H1 (cell line): ENCODE measurements around the gene CACNA1B. TPM values are rescaled to one million over a fixed set of nuclear protein-coding genes. Genes with fewer than 3 reads are reported as not detected.

ENCODE experiments used
- CTCF ChIA-PET: fragments of 300-600 bp; sonication (Branson Sonifier 250); formaldehyde crosslinking; loops from one replicate; lab custom pipeline; 2021; ENCODE audit not compliant: partially characterized antibody; lab: Charles Lee
- POLR2A ChIA-PET: fragments of 300-600 bp; sonication (Branson Sonifier 250); formaldehyde crosslinking; loops from one replicate; lab custom pipeline; 2021; ENCODE audit warnings: inconsistent platforms; ENCODE audit not compliant: partially characterized antibody; lab: Charles Lee
- DNase-seq, 2 experiments: peaks; one replicate each; pipeline versions ENCODE4 v3.0.0 to v3.0.0-alpha.2; 2010 to 2022; ENCODE audit warnings: low spot score in 2 of 2, low read depth in 1 of 2, mixed read lengths in 1 of 2
- FAIRE-seq: peaks from 2 replicates; lab custom pipeline; 2011; peaks lifted over from hg19 to GRCh38; lab: Jason Lieb, UNC
- H2AFZ ChIP-seq: 2 replicates; pipeline ENCODE4 v1.8.1; 2012; ENCODE audit warnings: low read length, inconsistent platforms
- H2AK5ac ChIP-seq: 2 replicates; pipeline ENCODE4 v1.6.1; 2013; ENCODE audit warnings: low read depth, low read length
- H2BK120ac ChIP-seq: replicated peaks from 2 replicates; pipeline ENCODE3; 2013; ENCODE audit warnings: low read depth, low read length, inconsistent platforms
- H2BK12ac ChIP-seq: 2 replicates; pipeline ENCODE4 v1.6.1; 2013; ENCODE audit warnings: low read depth, low read length
- H2BK15ac ChIP-seq: 2 replicates; pipeline ENCODE4 v1.6.1; 2013; ENCODE audit warnings: low read length
- H2BK20ac ChIP-seq: 2 replicates; pipeline ENCODE4 v1.6.1; 2013; ENCODE audit warnings: low read length
- H2BK5ac ChIP-seq: 2 replicates; pipeline ENCODE4 v1.6.1; 2013; ENCODE audit warnings: low read depth, low read length
- H3K14ac ChIP-seq: 2 replicates; pipeline ENCODE4 v1.6.1; 2013; ENCODE audit warnings: inconsistent platforms; ENCODE audit not compliant: insufficient read length
- H3K18ac ChIP-seq: 2 replicates; pipeline ENCODE4 v1.6.1; 2013; ENCODE audit warnings: low read length; ENCODE audit errors: extremely low read depth
- H3K23ac ChIP-seq: 2 replicates; pipeline ENCODE4 v1.6.1; 2013; ENCODE audit warnings: inconsistent platforms; ENCODE audit not compliant: insufficient read length
- H3K23me2 ChIP-seq: 2 replicates; pipeline ENCODE4 v1.6.1; 2013; ENCODE audit warnings: low read depth, low read length
- H3K27ac ChIP-seq: 2 replicates; pipeline ENCODE4 v1.6.1; 2011; ENCODE audit warnings: low read depth, low read length, inconsistent platforms
- H3K27me3 ChIP-seq, 4 experiments: replicated peaks in 1 of 4; 1 replicate in 1 of 4; 2 replicates in 3 of 4; pipeline versions ENCODE4 v1.6.1 to v1.8.1; 2011 to 2013; ENCODE audit warnings: low read length in 3 of 4, mild to moderate bottlenecking in 3 of 4, inconsistent platforms in 2 of 4, mixed read lengths in 2 of 4, moderate library complexity in 1 of 4; ENCODE audit not compliant: control insufficient read depth in 3 of 4, insufficient read depth in 3 of 4; ENCODE audit errors: extremely low read depth in 1 of 4
- H3K36me3 ChIP-seq, 4 experiments: 2 replicates each; pipeline versions ENCODE4 v1.6.1 to v1.8.1; 2011 to 2013; ENCODE audit warnings: mild to moderate bottlenecking in 4 of 4, low read length in 3 of 4, moderate library complexity in 2 of 4, control low read depth in 1 of 4, inconsistent platforms in 1 of 4; ENCODE audit not compliant: insufficient read depth in 4 of 4, control insufficient read depth in 2 of 4
- H3K4ac ChIP-seq: replicated peaks from 2 replicates; pipeline ENCODE3; 2013; ENCODE audit warnings: low read length, low read depth, mixed read lengths, inconsistent platforms; ENCODE audit not compliant: insufficient read length
- H3K4me1 ChIP-seq, 4 experiments: replicated peaks in 1 of 4; 1 replicate in 1 of 4; 2 replicates in 3 of 4; pipeline versions ENCODE4 v1.6.1 to v1.8.1; 2011 to 2013; ENCODE audit warnings: low read length in 3 of 4, inconsistent platforms in 2 of 4, mixed read lengths in 1 of 4; ENCODE audit not compliant: insufficient read depth in 4 of 4, control insufficient read depth in 3 of 4
- H3K4me2 ChIP-seq, 2 experiments: 2 replicates each; pipeline versions ENCODE4 v1.6.1 to v1.8.1; 2011 to 2013; ENCODE audit warnings: low read depth in 2 of 2, low read length in 2 of 2, control low read depth in 1 of 2, inconsistent platforms in 1 of 2, mild to moderate bottlenecking in 1 of 2; ENCODE audit not compliant: insufficient read depth in 1 of 2
- H3K4me3 ChIP-seq, 4 experiments: fragments of 200-600, 300-600 bp in 1 of 4; sonication (generic), shearing (Covaris generic), sonication (Bioruptor Twin) in 1 of 4; 2 replicates each; pipeline versions ENCODE4 v1.5.1 to v1.8.1; 2011 to 2016; ENCODE audit warnings: low read length in 4 of 4, low read depth in 3 of 4, control low read depth in 2 of 4, inconsistent platforms in 2 of 4, mild to moderate bottlenecking in 2 of 4, mixed read lengths in 1 of 4, moderate library complexity in 1 of 4; ENCODE audit not compliant: insufficient read depth in 2 of 4; ENCODE audit errors: extremely low read depth in 1 of 4
- H3K56ac ChIP-seq: replicated peaks from 2 replicates; pipeline ENCODE3; 2013; ENCODE audit warnings: low read depth, mild to moderate bottlenecking, mixed read lengths, low read length, inconsistent platforms; ENCODE audit not compliant: insufficient read length
- H3K79me1 ChIP-seq: 2 replicates; pipeline ENCODE4 v1.6.1; 2013; ENCODE audit warnings: low read depth, low read length, control low read depth
- H3K79me2 ChIP-seq, 2 experiments: 2 replicates each; pipeline versions ENCODE4 v1.6.1 to v1.8.1; 2012 to 2013; ENCODE audit warnings: low read length in 2 of 2, mild to moderate bottlenecking in 2 of 2, inconsistent platforms in 1 of 2; ENCODE audit not compliant: insufficient read depth in 2 of 2, control insufficient read depth in 1 of 2
- H3K9ac ChIP-seq, 4 experiments: replicated peaks in 1 of 4; 1 replicate in 1 of 4; 2 replicates in 3 of 4; pipeline versions ENCODE4 v1.6.1 to v1.8.1; 2011 to 2013; ENCODE audit warnings: low read depth in 3 of 4, low read length in 3 of 4, control low read depth in 2 of 4, mild to moderate bottlenecking in 2 of 4, moderate library complexity in 2 of 4, inconsistent platforms in 1 of 4; ENCODE audit errors: extremely low read depth in 1 of 4
- H3K9me3 ChIP-seq, 2 experiments: 2 replicates each; pipeline versions ENCODE4 v1.6.1 to v1.8.1; 2012 to 2013; ENCODE audit warnings: mild to moderate bottlenecking in 2 of 2, moderate library complexity in 2 of 2, control low read depth in 1 of 2, inconsistent platforms in 1 of 2, low read depth in 1 of 2, low read length in 1 of 2, mixed read lengths in 1 of 2; ENCODE audit not compliant: insufficient read depth in 2 of 2
- H4K20me1 ChIP-seq, 2 experiments: replicated peaks in 1 of 2; 2 replicates each; pipeline versions ENCODE3 to v1.8.1; 2011 to 2013; ENCODE audit warnings: inconsistent platforms in 2 of 2, low read length in 2 of 2, mild to moderate bottlenecking in 1 of 2; ENCODE audit not compliant: insufficient read depth in 2 of 2, control insufficient read depth in 1 of 2
- H4K5ac ChIP-seq: 2 replicates; pipeline ENCODE4 v1.6.1; 2013; ENCODE audit warnings: low read length, low read depth, mixed read lengths, inconsistent platforms; ENCODE audit not compliant: insufficient read length
- H4K8ac ChIP-seq: 2 replicates; pipeline ENCODE4 v1.8.0; 2013; ENCODE audit warnings: mild to moderate bottlenecking, moderate library complexity, low read length, inconsistent platforms; ENCODE audit not compliant: insufficient read depth; ENCODE audit errors: extremely low read depth
- H4K91ac ChIP-seq: replicated peaks from 2 replicates; pipeline ENCODE3; 2013; ENCODE audit warnings: low read length, mixed read lengths, inconsistent platforms; ENCODE audit not compliant: insufficient read length
- CHD1 ChIP-seq: IDR thresholded peaks from 2 replicates; pipeline ENCODE4 v1.6.1; 2012; ENCODE audit warnings: low read depth, low read length, improper control_type of control experiment
- CHD2 ChIP-seq: IDR thresholded peaks from 2 replicates; pipeline ENCODE4 v1.6.1; 2012; ENCODE audit warnings: low read length, improper control_type of control experiment
- GABPA ChIP-seq: IDR thresholded peaks from 2 replicates; pipeline ENCODE4 v1.6.1; 2011; ENCODE audit warnings: mild to moderate bottlenecking, low read length, moderate library complexity, borderline replicate concordance; ENCODE audit not compliant: insufficient read depth
- JUN ChIP-seq: IDR thresholded peaks from 2 replicates; pipeline ENCODE4 v1.6.1; 2011; ENCODE audit warnings: low read depth, mild to moderate bottlenecking, improper control_type of control experiment, low read length
- POLR2AphosphoS5 ChIP-seq: IDR thresholded peaks from 2 replicates; pipeline ENCODE4 v1.6.1; 2011; ENCODE audit warnings: low read depth, low read length
- RAD21 ChIP-seq, 2 experiments: IDR thresholded peaks in 1 of 2; conservative IDR thresholded peaks in 1 of 2; 2 replicates each; pipeline ENCODE4 v1.6.1; 2011; ENCODE audit warnings: low read depth in 2 of 2, low read length in 2 of 2, improper control_type of control experiment in 1 of 2, inconsistent platforms in 1 of 2, mild to moderate bottlenecking in 1 of 2, moderate library complexity in 1 of 2
- SIN3A ChIP-seq, 2 experiments: IDR thresholded peaks in 1 of 2; conservative IDR thresholded peaks in 1 of 2; 2 replicates each; pipeline ENCODE4 v1.6.1; 2011 to 2012; ENCODE audit warnings: low read length in 2 of 2, improper control_type of control experiment in 1 of 2, low read depth in 1 of 2, mild to moderate bottlenecking in 1 of 2
- SIX5 ChIP-seq: IDR thresholded peaks from 2 replicates; pipeline ENCODE4 v1.6.1; 2011; ENCODE audit warnings: mild to moderate bottlenecking, low read depth, low read length
- WGBS, 2 experiments: shearing (Covaris generic) in 1 of 2; methylation state at CpG; one replicate each; pipeline versions ENCODE4 v1.1.6 to v1.1.7; 2013 to 2015; ENCODE audit warnings: low lambda C conversion rate in 2 of 2, mixed read lengths in 2 of 2, inconsistent platforms in 1 of 2, low coverage in 1 of 2, missing lambda C conversion rate in 1 of 2; ENCODE audit not compliant: insufficient replicate concordance in 2 of 2, insufficient coverage in 1 of 2, insufficient read length in 1 of 2; ENCODE audit errors: extremely low coverage in 1 of 2, missing lambda C conversion rate in 1 of 2; 5-methylcytosine and 5-hydroxymethylcytosine counted together
- polyA plus RNA-seq, 7 experiments: library from polyadenylated mRNA; depleted of rRNA in 3 of 7; stranded (reverse) in 5 of 7; unstranded in 2 of 7; fragments of >200 nt in 5 of 7; fragments of 200-250 nt in 2 of 7; gene quantifications; 1 replicate in 5 of 7; 2 replicates in 1 of 7; 4 replicates in 1 of 7; pipeline versions ENCODE4 v1.2.1 to v1.2.3, GENCODE V29; 2011 to 2013; ENCODE audit warnings: missing spikeins in 2 of 7, mixed read lengths in 2 of 7
- total RNA-seq: library from RNA; stranded (reverse); fragmentation: NEBNext Ultra II Directional; extraction: Animal tissue kit (Norgen Biotek cat#: 25700); gene quantifications from 2 replicates; pipeline ENCODE4 v1.2.1, GENCODE V29; 2021
- TF ChIP-seq, protein P1 (sequence below), 3 experiments: IDR thresholded peaks; 1 replicate in 2 of 3; 2 replicates in 1 of 3; pipeline versions ENCODE4 v1.5.1 to v1.6.1; 2011; ENCODE audit warnings: low read length in 3 of 3, mild to moderate bottlenecking in 3 of 3, inconsistent platforms in 2 of 3, low read depth in 1 of 3, moderate library complexity in 1 of 3; ENCODE audit not compliant: insufficient read depth in 1 of 3; ENCODE audit errors: control extremely low read depth in 1 of 3

CACNA1B gene
- total and polyA plus RNA-seq, 2 of the 8 experiments (the other 6 are each of a cell fraction or from before 2014, with no cell fraction given) = 1.5 to 5.7 TPM

DNA sequence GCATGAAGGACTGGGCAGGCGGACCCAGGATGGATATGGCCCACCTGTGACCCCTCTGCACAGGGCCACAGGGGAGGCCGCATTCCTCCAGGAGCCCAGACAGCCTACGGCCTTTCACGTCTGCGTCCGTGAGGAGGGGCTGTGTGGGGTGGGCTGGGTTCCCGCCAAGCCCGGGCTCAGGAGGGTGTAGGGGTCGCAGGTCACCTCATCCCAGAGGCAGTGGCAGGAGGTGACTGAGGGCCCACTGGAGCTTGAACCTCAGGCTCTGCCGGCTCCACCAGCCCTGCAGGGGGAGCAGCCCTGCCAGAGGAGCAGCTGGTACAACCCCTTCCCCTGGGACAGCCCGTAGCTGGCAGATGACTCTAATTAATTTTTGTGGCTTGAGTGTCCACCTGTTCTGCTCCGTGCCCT lies 40.7 kb upstream of the CACNA1B start:
- POLR2A ChIA-PET = interaction anchor here (1.5 kb wide), 1 partner anchor 12 kb away, joined by 3 read pairs; no protein-coding TSS in a partner anchor
- no peak overlapping the region for H3K9ac ChIP-seq
- no peak overlapping the region for H2BK20ac ChIP-seq
- no peaks in the 10 kb centered on the region for H3K23me2 ChIP-seq
- no peak overlapping the region for H2AK5ac ChIP-seq
- no peak overlapping the region for H2AFZ ChIP-seq
- peaks cover 5 to 25% (median 6%) of the 10 kb centered on the region in 4 experiments; a peak in 7 of 8 replicates for H3K36me3 ChIP-seq
- no peak overlapping the region for H3K4ac ChIP-seq
- DNase-seq = no peak
- no peak overlapping the region for H3K18ac ChIP-seq
- H3K27me3 ChIP-seq = no peaks in the 10 kb centered on the region
- H3K9me3 ChIP-seq = no peaks in the 10 kb centered on the region; a peak in 1 of 4 replicates
- no peak overlapping the region for H4K91ac ChIP-seq
- H3K79me1 ChIP-seq = no peaks in the 10 kb centered on the region
- no peak for FAIRE-seq
- 81% methylated on average over 8 of the region's 12 CpGs; no CpG with 5 or more reads in 1 of the 2 experiments for WGBS, 2 experiments
- CTCF ChIA-PET = interaction anchor here (0.7 to 1.2 kb wide), 8 partner anchors 8 to 264 kb away, joined by 3 to 4 read pairs (median 3); no protein-coding TSS in a partner anchor
- H3K79me2 ChIP-seq = no peaks in the 10 kb centered on the region
- H4K8ac ChIP-seq = no peak overlapping the region
- H3K4me2 ChIP-seq = no peak overlapping the region
- H3K27ac ChIP-seq = no peak overlapping the region
- no peak overlapping the region for H3K4me3 ChIP-seq
- H4K5ac ChIP-seq = no peak overlapping the region
- no peak overlapping the region for H3K56ac ChIP-seq
- no peak overlapping the region for H2BK12ac ChIP-seq
- no peak overlapping the region for H3K14ac ChIP-seq
- peaks cover 1 to 2% of the 10 kb centered on the region in 2 experiments for H4K20me1 ChIP-seq
- TF ChIP-seq CHD1 (no peak), SIX5 (no peak), POLR2AphosphoS5 (0 out of 2 replicates have a peak, but pooled peaks have one; percentile 40), CHD2 (no peak), GABPA (no peak), SIN3A (conservative IDR thresholded peaks at IDR 0.05 in 1 of 2, IDR thresholded peaks at IDR 0.05 in 1 of 2; ENCODE audit: low read depth in 1 of 2, low read length in 2 of 2) (no peak), RAD21 (IDR thresholded peaks at IDR 0.05 in 1 of 2, conservative IDR thresholded peaks at IDR 0.05 in 1 of 2; ENCODE audit: low read depth in 2 of 2, low read length in 2 of 2) (peak; percentile 24 to 32; a peak in 3 of 4 replicates), JUN (no peak)
- TF ChIP-seq, protein P1, sequence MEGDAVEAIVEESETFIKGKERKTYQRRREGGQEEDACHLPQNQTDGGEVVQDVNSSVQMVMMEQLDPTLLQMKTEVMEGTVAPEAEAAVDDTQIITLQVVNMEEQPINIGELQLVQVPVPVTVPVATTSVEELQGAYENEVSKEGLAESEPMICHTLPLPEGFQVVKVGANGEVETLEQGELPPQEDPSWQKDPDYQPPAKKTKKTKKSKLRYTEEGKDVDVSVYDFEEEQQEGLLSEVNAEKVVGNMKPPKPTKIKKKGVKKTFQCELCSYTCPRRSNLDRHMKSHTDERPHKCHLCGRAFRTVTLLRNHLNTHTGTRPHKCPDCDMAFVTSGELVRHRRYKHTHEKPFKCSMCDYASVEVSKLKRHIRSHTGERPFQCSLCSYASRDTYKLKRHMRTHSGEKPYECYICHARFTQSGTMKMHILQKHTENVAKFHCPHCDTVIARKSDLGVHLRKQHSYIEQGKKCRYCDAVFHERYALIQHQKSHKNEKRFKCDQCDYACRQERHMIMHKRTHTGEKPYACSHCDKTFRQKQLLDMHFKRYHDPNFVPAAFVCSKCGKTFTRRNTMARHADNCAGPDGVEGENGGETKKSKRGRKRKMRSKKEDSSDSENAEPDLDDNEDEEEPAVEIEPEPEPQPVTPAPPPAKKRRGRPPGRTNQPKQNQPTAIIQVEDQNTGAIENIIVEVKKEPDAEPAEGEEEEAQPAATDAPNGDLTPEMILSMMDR (IDR thresholded peaks at IDR 0.05; ENCODE audit: control extremely low read depth in 1 of 3, insufficient read depth in 1 of 3, low read depth in 1 of 3, low read length in 3 of 3) = peak in 2 of 3 experiments; percentile 39 to 58; a peak in 2 of 4 replicates
- TF ChIP-seq, all 59 proteins: peak for 3
- Histone ChIP-seq H2BK5ac (no peak overlapping the region), H2BK15ac (no peak overlapping the region), H3K4me1 (no peaks in the 10 kb centered on the region; a peak in 1 of 7 replicates), H3K23ac (no peak overlapping the region), H2BK120ac (no peak overlapping the region)
